Measurements from ENCODE around the gene CPS1.

The CPS1 gene

DNA sequence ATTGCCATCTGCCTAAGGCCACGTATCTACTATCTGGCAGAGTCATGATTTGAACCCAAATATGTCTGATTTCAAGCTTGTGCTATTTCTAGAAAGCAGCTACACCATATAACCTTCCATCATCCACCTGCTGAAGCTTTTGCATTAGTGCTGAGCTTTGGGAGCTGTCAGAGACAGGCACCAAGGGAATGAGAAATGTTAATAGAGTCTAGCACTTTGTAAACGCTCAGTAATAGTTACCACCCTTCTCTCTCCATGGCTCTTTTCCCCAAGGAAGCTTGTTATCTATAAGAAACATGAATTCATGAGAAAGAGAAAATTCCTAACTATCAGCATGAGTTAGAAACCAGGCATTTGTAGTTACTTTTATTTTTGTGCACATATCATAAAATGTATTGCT lies 151.5 kb downstream of the CPS1 start:
- no peak for DNase-seq

DNA sequence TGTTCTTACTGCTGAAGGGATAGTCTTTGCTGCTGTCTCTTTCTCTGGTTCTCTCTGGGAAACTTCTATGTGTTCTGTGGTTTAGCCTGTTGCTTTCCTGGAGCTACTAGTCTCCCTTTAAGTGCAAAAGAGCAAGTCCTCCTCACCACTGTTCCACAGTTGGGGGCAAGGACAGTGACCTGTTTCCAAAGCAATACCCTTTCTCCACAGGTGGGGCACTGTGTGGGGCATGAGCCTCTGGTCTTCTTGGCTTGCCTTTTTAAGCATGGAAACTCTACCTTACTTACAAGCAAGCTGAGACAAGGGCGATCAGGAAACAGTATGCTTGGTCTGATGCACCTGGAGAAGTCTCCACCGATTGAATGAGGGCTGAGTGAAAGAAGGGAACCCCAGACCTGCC lies 156.7 kb downstream of the CPS1 start:
- DNase-seq = no peak

DNA sequence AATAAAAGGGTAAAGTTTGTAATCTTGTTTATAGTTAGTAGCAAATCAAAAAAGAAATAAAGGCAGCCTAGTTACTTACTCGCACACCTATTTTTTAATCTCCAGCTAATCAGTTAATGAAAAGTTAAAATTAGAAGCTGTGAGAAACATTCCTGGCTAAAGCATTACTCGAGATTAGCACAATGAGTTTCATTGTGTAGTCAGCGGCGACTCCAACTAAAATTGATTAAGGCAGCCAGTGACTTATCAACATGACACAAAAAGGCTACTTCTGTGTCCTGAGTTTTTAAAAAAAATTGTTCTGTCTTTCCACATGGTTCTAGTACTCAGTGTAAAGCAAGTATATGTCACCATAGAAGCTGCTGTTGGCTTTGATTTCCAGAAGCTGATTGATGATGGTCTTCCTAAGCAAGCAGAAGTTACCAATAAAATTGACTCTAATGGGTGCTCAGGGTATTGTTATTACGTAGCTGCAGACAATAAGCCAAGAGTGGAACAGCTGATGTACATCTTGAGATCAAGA lies 159.2 kb downstream of the CPS1 start:
- no peak for DNase-seq

DNA sequence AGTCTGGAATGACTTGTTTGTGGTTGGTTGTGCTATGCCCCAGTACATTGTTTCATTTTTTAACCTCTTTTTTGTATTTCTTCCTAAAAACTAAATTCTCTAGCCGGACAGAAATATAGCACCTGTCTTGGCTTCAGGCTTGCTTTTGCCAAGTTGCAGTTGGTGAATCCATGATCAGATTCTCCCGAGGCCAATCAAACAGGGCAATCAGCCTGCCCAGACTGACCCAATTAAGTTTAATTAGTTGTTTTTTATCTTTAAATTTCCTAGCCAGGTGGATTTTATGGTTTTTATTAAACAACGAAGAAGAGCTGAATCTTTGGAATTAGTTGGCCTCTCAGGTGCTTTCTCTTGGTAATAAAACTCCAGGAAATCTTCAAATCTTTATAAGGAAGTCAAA lies 162.1 kb downstream of the CPS1 start:
- no peak for DNase-seq

DNA sequence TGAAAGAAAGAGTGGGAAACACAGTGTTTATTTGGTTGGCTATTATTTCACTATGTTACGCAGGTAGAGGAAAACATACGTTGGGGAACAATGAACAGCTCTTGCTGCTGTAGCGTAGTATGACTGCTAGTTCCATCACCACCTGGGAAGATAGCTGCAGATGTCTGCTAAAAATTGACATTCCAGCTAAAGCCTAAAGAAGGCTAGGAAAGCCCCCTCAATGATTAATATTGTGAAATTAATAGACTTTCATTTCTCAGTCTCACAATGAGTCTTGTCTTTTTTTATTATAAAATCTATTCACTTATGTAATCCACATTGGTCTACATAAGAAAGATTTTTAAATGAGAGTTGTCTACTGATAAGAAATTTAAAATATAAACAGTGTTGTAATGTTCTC lies 165.7 kb downstream of the CPS1 start:
- DNase-seq = no peak

DNA sequence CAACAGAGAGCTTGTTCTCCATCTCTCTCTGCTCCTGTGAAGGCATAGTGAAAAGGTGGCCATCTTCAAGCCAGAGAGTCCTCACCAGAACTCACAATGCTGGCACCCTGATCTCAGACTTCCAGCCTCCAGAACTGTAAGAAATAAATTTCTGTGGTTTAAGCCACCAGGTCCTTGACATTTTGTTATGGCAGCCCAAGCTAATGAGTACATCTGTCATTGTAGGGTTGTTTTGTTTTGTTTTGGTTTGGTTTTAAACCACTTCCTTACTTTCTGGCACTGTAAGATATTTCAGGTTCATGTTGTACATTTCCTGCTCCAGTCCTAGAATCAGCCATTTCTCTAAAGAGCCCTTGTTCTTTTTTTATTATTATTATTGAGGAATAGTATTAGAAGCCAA lies 171.2 kb downstream of the CPS1 start:
- DNase-seq = no peak

Measured in activated CD4-positive, alpha-beta T cell treated with anti-CD3 and anti-CD28 coated beads, Interleukin-10, Interleukin-2, amounts not matched to agents 100 ng/mL and 50 ng/mL, durations not matched to agents 16 hours and 8 hours (primary cell).